H1 (cell line): Measurements from ENCODE around the gene SMAD7. TPM values are rescaled to one million over a fixed set of nuclear protein-coding genes. Genes with fewer than 3 reads are reported as not detected.

ENCODE experiments used
- CTCF ChIA-PET: fragments of 300-600 bp; sonication (Branson Sonifier 250); formaldehyde crosslinking; loops from one replicate; lab custom pipeline; 2021; ENCODE audit not compliant: partially characterized antibody; lab: Charles Lee
- POLR2A ChIA-PET: fragments of 300-600 bp; sonication (Branson Sonifier 250); formaldehyde crosslinking; loops from one replicate; lab custom pipeline; 2021; ENCODE audit warnings: inconsistent platforms; ENCODE audit not compliant: partially characterized antibody; lab: Charles Lee
- DNase-seq, 2 experiments: peaks; one replicate each; pipeline versions ENCODE4 v3.0.0 to v3.0.0-alpha.2; 2010 to 2022; ENCODE audit warnings: low spot score in 2 of 2, low read depth in 1 of 2, mixed read lengths in 1 of 2
- FAIRE-seq: peaks from 2 replicates; lab custom pipeline; 2011; peaks lifted over from hg19 to GRCh38; lab: Jason Lieb, UNC
- H2AFZ ChIP-seq: 2 replicates; pipeline ENCODE4 v1.8.1; 2012; ENCODE audit warnings: low read length, inconsistent platforms
- H2AK5ac ChIP-seq: 2 replicates; pipeline ENCODE4 v1.6.1; 2013; ENCODE audit warnings: low read depth, low read length
- H2BK120ac ChIP-seq: replicated peaks from 2 replicates; pipeline ENCODE3; 2013; ENCODE audit warnings: low read depth, low read length, inconsistent platforms
- H2BK12ac ChIP-seq: 2 replicates; pipeline ENCODE4 v1.6.1; 2013; ENCODE audit warnings: low read depth, low read length
- H2BK15ac ChIP-seq: 2 replicates; pipeline ENCODE4 v1.6.1; 2013; ENCODE audit warnings: low read length
- H2BK20ac ChIP-seq: 2 replicates; pipeline ENCODE4 v1.6.1; 2013; ENCODE audit warnings: low read length
- H2BK5ac ChIP-seq: 2 replicates; pipeline ENCODE4 v1.6.1; 2013; ENCODE audit warnings: low read depth, low read length
- H3K14ac ChIP-seq: 2 replicates; pipeline ENCODE4 v1.6.1; 2013; ENCODE audit warnings: inconsistent platforms; ENCODE audit not compliant: insufficient read length
- H3K18ac ChIP-seq: 2 replicates; pipeline ENCODE4 v1.6.1; 2013; ENCODE audit warnings: low read length; ENCODE audit errors: extremely low read depth
- H3K23ac ChIP-seq: 2 replicates; pipeline ENCODE4 v1.6.1; 2013; ENCODE audit warnings: inconsistent platforms; ENCODE audit not compliant: insufficient read length
- H3K23me2 ChIP-seq: 2 replicates; pipeline ENCODE4 v1.6.1; 2013; ENCODE audit warnings: low read depth, low read length
- H3K27ac ChIP-seq: 2 replicates; pipeline ENCODE4 v1.6.1; 2011; ENCODE audit warnings: low read depth, low read length, inconsistent platforms
- H3K27me3 ChIP-seq, 4 experiments: replicated peaks in 1 of 4; 1 replicate in 1 of 4; 2 replicates in 3 of 4; pipeline versions ENCODE4 v1.6.1 to v1.8.1; 2011 to 2013; ENCODE audit warnings: low read length in 3 of 4, mild to moderate bottlenecking in 3 of 4, inconsistent platforms in 2 of 4, mixed read lengths in 2 of 4, moderate library complexity in 1 of 4; ENCODE audit not compliant: control insufficient read depth in 3 of 4, insufficient read depth in 3 of 4; ENCODE audit errors: extremely low read depth in 1 of 4
- H3K36me3 ChIP-seq, 4 experiments: 2 replicates each; pipeline versions ENCODE4 v1.6.1 to v1.8.1; 2011 to 2013; ENCODE audit warnings: mild to moderate bottlenecking in 4 of 4, low read length in 3 of 4, moderate library complexity in 2 of 4, control low read depth in 1 of 4, inconsistent platforms in 1 of 4; ENCODE audit not compliant: insufficient read depth in 4 of 4, control insufficient read depth in 2 of 4
- H3K4ac ChIP-seq: replicated peaks from 2 replicates; pipeline ENCODE3; 2013; ENCODE audit warnings: low read length, low read depth, mixed read lengths, inconsistent platforms; ENCODE audit not compliant: insufficient read length
- H3K4me1 ChIP-seq, 4 experiments: replicated peaks in 1 of 4; 1 replicate in 1 of 4; 2 replicates in 3 of 4; pipeline versions ENCODE4 v1.6.1 to v1.8.1; 2011 to 2013; ENCODE audit warnings: low read length in 3 of 4, inconsistent platforms in 2 of 4, mixed read lengths in 1 of 4; ENCODE audit not compliant: insufficient read depth in 4 of 4, control insufficient read depth in 3 of 4
- H3K4me2 ChIP-seq, 2 experiments: 2 replicates each; pipeline versions ENCODE4 v1.6.1 to v1.8.1; 2011 to 2013; ENCODE audit warnings: low read depth in 2 of 2, low read length in 2 of 2, control low read depth in 1 of 2, inconsistent platforms in 1 of 2, mild to moderate bottlenecking in 1 of 2; ENCODE audit not compliant: insufficient read depth in 1 of 2
- H3K4me3 ChIP-seq, 4 experiments: fragments of 200-600, 300-600 bp in 1 of 4; sonication (generic), shearing (Covaris generic), sonication (Bioruptor Twin) in 1 of 4; 2 replicates each; pipeline versions ENCODE4 v1.5.1 to v1.8.1; 2011 to 2016; ENCODE audit warnings: low read length in 4 of 4, low read depth in 3 of 4, control low read depth in 2 of 4, inconsistent platforms in 2 of 4, mild to moderate bottlenecking in 2 of 4, mixed read lengths in 1 of 4, moderate library complexity in 1 of 4; ENCODE audit not compliant: insufficient read depth in 2 of 4; ENCODE audit errors: extremely low read depth in 1 of 4
- H3K56ac ChIP-seq: replicated peaks from 2 replicates; pipeline ENCODE3; 2013; ENCODE audit warnings: low read depth, mild to moderate bottlenecking, mixed read lengths, low read length, inconsistent platforms; ENCODE audit not compliant: insufficient read length
- H3K79me1 ChIP-seq: 2 replicates; pipeline ENCODE4 v1.6.1; 2013; ENCODE audit warnings: low read depth, low read length, control low read depth
- H3K79me2 ChIP-seq, 2 experiments: 2 replicates each; pipeline versions ENCODE4 v1.6.1 to v1.8.1; 2012 to 2013; ENCODE audit warnings: low read length in 2 of 2, mild to moderate bottlenecking in 2 of 2, inconsistent platforms in 1 of 2; ENCODE audit not compliant: insufficient read depth in 2 of 2, control insufficient read depth in 1 of 2
- H3K9ac ChIP-seq, 4 experiments: replicated peaks in 1 of 4; 1 replicate in 1 of 4; 2 replicates in 3 of 4; pipeline versions ENCODE4 v1.6.1 to v1.8.1; 2011 to 2013; ENCODE audit warnings: low read depth in 3 of 4, low read length in 3 of 4, control low read depth in 2 of 4, mild to moderate bottlenecking in 2 of 4, moderate library complexity in 2 of 4, inconsistent platforms in 1 of 4; ENCODE audit errors: extremely low read depth in 1 of 4
- H3K9me3 ChIP-seq, 2 experiments: 2 replicates each; pipeline versions ENCODE4 v1.6.1 to v1.8.1; 2012 to 2013; ENCODE audit warnings: mild to moderate bottlenecking in 2 of 2, moderate library complexity in 2 of 2, control low read depth in 1 of 2, inconsistent platforms in 1 of 2, low read depth in 1 of 2, low read length in 1 of 2, mixed read lengths in 1 of 2; ENCODE audit not compliant: insufficient read depth in 2 of 2
- H4K20me1 ChIP-seq, 2 experiments: replicated peaks in 1 of 2; 2 replicates each; pipeline versions ENCODE3 to v1.8.1; 2011 to 2013; ENCODE audit warnings: inconsistent platforms in 2 of 2, low read length in 2 of 2, mild to moderate bottlenecking in 1 of 2; ENCODE audit not compliant: insufficient read depth in 2 of 2, control insufficient read depth in 1 of 2
- H4K5ac ChIP-seq: 2 replicates; pipeline ENCODE4 v1.6.1; 2013; ENCODE audit warnings: low read length, low read depth, mixed read lengths, inconsistent platforms; ENCODE audit not compliant: insufficient read length
- H4K8ac ChIP-seq: 2 replicates; pipeline ENCODE4 v1.8.0; 2013; ENCODE audit warnings: mild to moderate bottlenecking, moderate library complexity, low read length, inconsistent platforms; ENCODE audit not compliant: insufficient read depth; ENCODE audit errors: extremely low read depth
- H4K91ac ChIP-seq: replicated peaks from 2 replicates; pipeline ENCODE3; 2013; ENCODE audit warnings: low read length, mixed read lengths, inconsistent platforms; ENCODE audit not compliant: insufficient read length
- EGR1 ChIP-seq: IDR thresholded peaks from 2 replicates; pipeline ENCODE4 v1.6.1; 2011; ENCODE audit warnings: low read depth, low read length, borderline replicate concordance
- GTF2F1 ChIP-seq: IDR thresholded peaks from 2 replicates; pipeline ENCODE4 v1.6.1; 2012; ENCODE audit warnings: low read depth, low read length, improper control_type of control experiment, borderline replicate concordance
- WGBS, 2 experiments: shearing (Covaris generic) in 1 of 2; methylation state at CpG; one replicate each; pipeline versions ENCODE4 v1.1.6 to v1.1.7; 2013 to 2015; ENCODE audit warnings: low lambda C conversion rate in 2 of 2, mixed read lengths in 2 of 2, inconsistent platforms in 1 of 2, low coverage in 1 of 2, missing lambda C conversion rate in 1 of 2; ENCODE audit not compliant: insufficient replicate concordance in 2 of 2, insufficient coverage in 1 of 2, insufficient read length in 1 of 2; ENCODE audit errors: extremely low coverage in 1 of 2, missing lambda C conversion rate in 1 of 2; 5-methylcytosine and 5-hydroxymethylcytosine counted together
- polyA plus RNA-seq, 7 experiments: library from polyadenylated mRNA; depleted of rRNA in 3 of 7; stranded (reverse) in 5 of 7; unstranded in 2 of 7; fragments of >200 nt in 5 of 7; fragments of 200-250 nt in 2 of 7; gene quantifications; 1 replicate in 5 of 7; 2 replicates in 1 of 7; 4 replicates in 1 of 7; pipeline versions ENCODE4 v1.2.1 to v1.2.3, GENCODE V29; 2011 to 2013; ENCODE audit warnings: missing spikeins in 2 of 7, mixed read lengths in 2 of 7
- total RNA-seq: library from RNA; stranded (reverse); fragmentation: NEBNext Ultra II Directional; extraction: Animal tissue kit (Norgen Biotek cat#: 25700); gene quantifications from 2 replicates; pipeline ENCODE4 v1.2.1, GENCODE V29; 2021

Gene SMAD7
- total and polyA plus RNA-seq, 2 of the 8 experiments (the other 6 are each of a cell fraction or from before 2014, with no cell fraction given), result 6.5 to 15.5 TPM

GRCh38 chr18:48872234-48873145, 78.3 kb downstream of the SMAD7 start:
- H3K27ac ChIP-seq, result no peak overlapping the region
- POLR2A ChIA-PET, result interaction anchor here (1.7 kb wide), 1 partner anchor 12 kb away, joined by 5 read pairs; no protein-coding TSS in a partner anchor

More at GRCh38 chr18:48872234-48873145, 78.3 kb downstream of the SMAD7 start:
- H3K4me3 ChIP-seq, result no peak overlapping the region
- no peak for TF ChIP-seq GTF2F1
- no peak for TF ChIP-seq EGR1
- H3K18ac ChIP-seq, result no peak overlapping the region
- no peak overlapping the region for H3K4me2 ChIP-seq
- H4K5ac ChIP-seq, result no peak overlapping the region
- no peak overlapping the region for H3K23ac ChIP-seq
- 90% methylated on average over 19 of the region's 20 CpGs; no CpG with 5 or more reads in 1 of the 2 experiments for WGBS, 2 experiments
- no peaks in the 10 kb centered on the region for H4K20me1 ChIP-seq
- H3K9me3 ChIP-seq, result no peaks in the 10 kb centered on the region
- H3K79me1 ChIP-seq, result no peaks in the 10 kb centered on the region
- H2BK5ac ChIP-seq, result no peak overlapping the region
- FAIRE-seq (no peak), DNase-seq (no peak)
- CTCF ChIA-PET, result interaction anchor here (1.1 to 1.5 kb wide), 3 partner anchors 13 to 367 kb away, joined by 3 read pairs; no protein-coding TSS in a partner anchor
- 0 out of 2 replicates have a peak, but pooled peaks cover 2% of the 10 kb centered on the region for H3K23me2 ChIP-seq
- no peak overlapping the region for H2BK15ac ChIP-seq
- H3K4ac ChIP-seq, result no peak overlapping the region
- peaks cover 0 to 2% (median 0%) of the 10 kb centered on the region in 4 experiments; a peak in 1 of 7 replicates for H3K27me3 ChIP-seq
- H3K36me3 ChIP-seq, result no peaks in the 10 kb centered on the region
- no peak overlapping the region for H3K14ac ChIP-seq
- no peak overlapping the region for H2BK12ac ChIP-seq
- no peaks in the 10 kb centered on the region for H3K79me2 ChIP-seq
- no peak overlapping the region for H3K9ac ChIP-seq
- H4K8ac ChIP-seq, result 0 out of 2 replicates have a peak overlapping the region, but pooled peaks have one; percentile 38
- H4K91ac ChIP-seq, result no peak overlapping the region
- no peak overlapping the region for H2AFZ ChIP-seq
- no peak overlapping the region for H2BK20ac ChIP-seq
- H3K4me1 ChIP-seq, result 0 out of 7 replicates have a peak, but pooled peaks cover 0 to 3% (median 0%) of the 10 kb centered on the region in 4 experiments
- H3K56ac ChIP-seq, result no peak overlapping the region
- H2AK5ac ChIP-seq, result no peak overlapping the region
- H2BK120ac ChIP-seq, result no peak overlapping the region
